CD1c-positive myeloid dendritic cell (primary cell): ENCODE data around the gene LIPG.
A peak's percentile ranks its signal among the peaks of the same experiment; 100 is the strongest.
"Not testable (repeated sequence)": the region's sequence is repeated elsewhere in the genome, so short reads cannot be mapped to it uniquely, and the experiment has no call there.

ENCODE experiments used
- DNase-seq: peaks from one replicate; pipeline ENCODE4 v3.0.0-alpha.2; 2016; ENCODE audit errors: extremely low spot score

The LIPG gene

GRCh38 chr18:49561289-49562193 lies at the start of gene LIPG:
TSS of gene LIPG (plus strand) at chr18:49562057. CDS start at chr18:49562309, 252 bp downstream.
- DNase-seq: peak; percentile 28

GRCh38 chr18:49512876-49513275 lies 49.0 kb upstream of the LIPG start:
- not testable (repeated sequence) for DNase-seq

GRCh38 chr18:49514577-49514976 lies 47.3 kb upstream of the LIPG start:
- no peak for DNase-seq

GRCh38 chr18:49515003-49515402 lies 46.9 kb upstream of the LIPG start:
- not testable (repeated sequence) for DNase-seq

- no peak for DNase-seq
These were observed 46.3 kb upstream of the LIPG start for GRCh38 chr18:49515516-49515915.

GRCh38 chr18:49517483-49517882 lies 44.4 kb upstream of the LIPG start:
- no peak for DNase-seq

- DNase-seq: no peak
These were observed 42.5 kb upstream of the LIPG start for GRCh38 chr18:49519101-49519971.

GRCh38 chr18:49520661-49521145 lies 41.2 kb upstream of the LIPG start:
- DNase-seq: no peak

- no peak for DNase-seq
These were observed 40.5 kb upstream of the LIPG start for GRCh38 chr18:49521216-49521835.

GRCh38 chr18:49523580-49524093 lies 38.2 kb upstream of the LIPG start:
- not testable (repeated sequence) for DNase-seq

GRCh38 chr18:49524349-49524748 lies 37.5 kb upstream of the LIPG start:
- DNase-seq: no peak

GRCh38 chr18:49524951-49525350 lies 36.9 kb upstream of the LIPG start:
- no peak for DNase-seq

GRCh38 chr18:49525981-49526380 lies 35.9 kb upstream of the LIPG start:
- no peak for DNase-seq

GRCh38 chr18:49527631-49528327 lies 34.1 kb upstream of the LIPG start:
- no peak for DNase-seq

- no peak for DNase-seq
These were observed 32.3 kb upstream of the LIPG start for GRCh38 chr18:49529596-49529995.

GRCh38 chr18:49531678-49532153 lies 30.1 kb upstream of the LIPG start:
- peak; percentile 30 for DNase-seq

- DNase-seq: no peak
These were observed 26.8 kb upstream of the LIPG start for GRCh38 chr18:49534846-49535601.

GRCh38 chr18:49537232-49537896 lies 24.5 kb upstream of the LIPG start:
- no peak for DNase-seq

GRCh38 chr18:49544362-49544761 lies 17.5 kb upstream of the LIPG start:
- DNase-seq: no peak

- DNase-seq: no peak
These were observed 15.6 kb upstream of the LIPG start for GRCh38 chr18:49546278-49546677.
